GM18508 (cell line): ENCODE measurements around the gene LRRC4C.
"Not testable (repeated sequence)": the region's sequence is repeated elsewhere in the genome, so short reads cannot be mapped to it uniquely, and the experiment has no call there.

Source experiments
- ATAC-seq: cut with Tn5 transposase; IDR thresholded peaks from one replicate; pipeline ENCODE4 v1.9.1; 2021; ENCODE audit warnings: moderate number of reproducible peaks; ENCODE audit not compliant: insufficient read depth, unreplicated experiment

The LRRC4C gene

GRCh38 chr11:40167805-40168204, 1291.6 kb downstream of the LRRC4C start:
- not testable (repeated sequence) for ATAC-seq

GRCh38 chr11:40166892-40167291, 1292.6 kb downstream of the LRRC4C start:
- ATAC-seq, result no peak

GRCh38 chr11:40162901-40163883, 1296.3 kb downstream of the LRRC4C start:
- no peak for ATAC-seq

DNA sequence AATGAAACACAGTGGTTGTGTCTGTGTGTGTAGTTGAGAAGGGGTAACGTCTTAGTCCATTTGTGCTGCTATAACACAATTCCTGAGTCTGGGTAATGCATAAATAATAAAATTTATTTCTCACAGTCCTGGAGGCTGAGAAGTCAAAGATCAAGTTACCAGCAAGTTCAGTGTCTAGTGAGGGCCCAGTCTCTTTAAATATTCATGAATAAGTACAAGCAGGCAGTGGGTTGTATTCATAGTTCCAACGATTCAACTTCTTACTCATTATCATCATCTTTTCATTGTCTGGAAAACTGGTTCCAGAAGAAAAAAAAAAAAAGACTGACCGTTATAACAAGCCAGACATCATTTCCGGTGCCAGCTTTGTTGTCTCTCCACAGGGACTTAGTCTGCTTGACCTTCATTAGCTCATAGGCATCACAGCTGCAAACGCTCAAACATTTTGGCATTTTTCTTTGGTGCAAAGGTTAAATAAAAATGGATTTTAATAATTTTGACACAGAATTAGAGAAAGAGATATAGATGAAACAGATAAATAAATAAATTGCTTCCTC, 1297.5 kb downstream of the LRRC4C start:
- ATAC-seq, result no peak

- no peak for ATAC-seq
Measured at GRCh38 chr11:40160418-40160817, 1299.0 kb downstream of the LRRC4C start.

DNA sequence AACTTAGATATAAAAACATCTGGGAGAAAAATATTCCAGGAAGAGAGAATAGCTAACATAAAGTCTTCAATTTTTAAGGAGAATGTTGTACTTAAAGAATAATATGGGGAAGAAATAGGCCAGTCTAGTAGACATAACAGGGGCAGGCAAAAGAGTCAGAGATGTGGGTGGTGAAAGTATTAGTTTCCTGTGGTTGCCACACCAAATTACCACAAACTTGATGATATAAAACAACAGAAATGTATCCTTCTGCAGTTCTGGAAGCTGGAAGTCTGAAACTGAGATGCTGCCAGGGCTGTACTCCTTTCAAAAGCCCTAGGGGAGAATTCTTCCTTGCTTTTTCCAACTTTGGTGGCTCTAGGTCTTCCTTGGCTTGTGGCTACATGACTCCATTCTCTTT, 1309.7 kb downstream of the LRRC4C start:
- no peak for ATAC-seq

DNA sequence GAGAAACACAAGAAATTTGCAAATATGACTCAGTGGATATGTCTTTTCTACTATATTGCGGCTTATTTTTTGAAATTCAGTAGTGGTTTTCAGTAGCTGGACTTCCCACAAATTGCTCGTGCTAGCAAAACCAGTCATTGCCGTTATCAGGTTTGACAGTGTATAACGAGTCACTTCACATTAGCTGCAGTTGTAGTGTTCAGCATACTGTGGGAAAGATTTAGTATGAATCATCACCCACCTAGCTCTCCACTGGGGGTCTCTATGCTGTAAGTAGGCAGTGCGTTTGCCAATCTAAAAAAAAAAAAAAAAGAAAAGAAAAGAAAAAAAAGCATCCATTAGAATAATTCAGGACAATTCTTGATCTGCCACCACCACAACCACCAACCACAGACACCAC, 1318.9 kb downstream of the LRRC4C start:
- no peak for ATAC-seq

- ATAC-seq, result no peak
Measured at GRCh38 chr11:40139536-40139935, 1319.9 kb downstream of the LRRC4C start.

DNA sequence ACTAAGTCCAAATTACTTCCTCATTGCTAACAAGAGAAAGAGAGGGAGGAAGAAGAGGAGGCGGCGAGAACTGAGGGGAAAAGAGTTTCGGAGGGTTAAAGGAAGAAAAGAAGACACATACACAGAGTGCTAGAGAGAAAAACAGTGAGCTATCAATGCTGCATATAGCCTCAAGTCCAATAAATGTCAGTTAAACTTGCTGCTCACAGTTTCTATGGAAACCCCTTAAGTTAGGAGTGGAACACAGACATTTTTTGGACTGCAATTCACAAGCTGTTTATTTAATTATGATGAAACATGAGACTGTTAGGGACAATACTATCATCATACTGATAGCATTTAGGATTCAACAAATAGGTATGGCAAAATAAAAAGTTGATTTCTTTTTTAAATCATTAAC, 1320.4 kb downstream of the LRRC4C start:
- no peak for ATAC-seq

- no peak for ATAC-seq
Measured at GRCh38 chr11:40134820-40135570, 1324.5 kb downstream of the LRRC4C start.

GRCh38 chr11:40133498-40133897, 1326.0 kb downstream of the LRRC4C start:
- no peak for ATAC-seq

- ATAC-seq, result no peak
Measured at GRCh38 chr11:40132912-40133311, 1326.5 kb downstream of the LRRC4C start.

DNA sequence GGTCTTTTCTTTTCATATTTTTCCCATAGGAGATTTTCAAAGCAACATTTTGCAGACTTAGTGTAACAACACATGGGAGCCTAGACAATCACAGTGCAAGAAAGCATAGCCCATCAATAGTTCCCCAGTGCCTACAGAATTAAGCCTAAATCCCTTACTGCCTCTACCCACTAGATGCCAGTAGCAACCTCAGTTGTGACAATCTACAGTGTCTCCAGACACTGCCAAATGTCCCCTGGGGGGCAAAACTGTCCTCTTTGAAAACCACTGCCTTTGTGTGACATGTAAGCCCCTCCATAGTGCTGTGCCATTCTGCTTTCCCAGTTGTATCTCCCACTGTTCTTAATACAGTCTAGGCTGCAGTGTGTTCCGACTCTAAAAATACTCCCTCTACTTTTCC, 1329.0 kb downstream of the LRRC4C start:
- ATAC-seq, result peak; percentile 64

DNA sequence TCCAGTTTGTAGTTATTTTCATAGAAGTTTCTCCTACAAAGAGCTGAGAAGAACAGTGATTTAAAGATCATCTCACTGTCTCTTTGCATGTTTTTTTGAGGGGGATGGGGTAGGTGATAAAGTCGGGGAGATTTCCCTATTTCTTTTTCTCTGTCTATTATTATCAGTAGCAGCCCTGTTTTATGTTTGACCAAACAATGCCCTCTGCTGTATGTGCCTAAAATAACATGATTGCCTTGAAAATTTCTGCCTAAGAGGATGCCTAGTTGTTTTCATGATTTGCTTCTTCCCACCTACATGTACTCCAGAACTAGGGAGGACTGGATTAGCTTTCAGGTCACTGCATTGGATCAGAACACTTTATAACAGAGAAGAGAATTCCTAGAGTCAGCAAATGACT, 1330.2 kb downstream of the LRRC4C start:
- no peak for ATAC-seq

DNA sequence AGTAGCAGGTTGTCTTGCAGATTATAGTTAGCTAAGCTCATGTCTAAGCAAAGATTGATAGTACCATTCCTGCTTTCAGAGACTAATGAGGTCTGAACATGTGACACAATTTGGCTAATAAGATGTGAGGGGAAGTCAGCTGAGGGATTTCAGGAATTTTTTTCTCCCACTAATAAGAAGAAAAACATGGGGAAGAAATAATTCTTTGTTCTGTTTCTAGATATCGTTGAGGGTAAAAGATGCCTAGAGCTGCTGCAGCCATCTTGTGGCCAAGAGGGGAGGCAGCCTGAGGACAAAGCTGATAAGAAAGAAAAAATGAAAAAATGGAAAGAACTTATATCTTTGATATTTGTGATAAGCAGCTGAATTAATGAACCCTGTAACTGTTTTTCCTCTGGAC, 1334.4 kb downstream of the LRRC4C start:
- ATAC-seq, result no peak

DNA sequence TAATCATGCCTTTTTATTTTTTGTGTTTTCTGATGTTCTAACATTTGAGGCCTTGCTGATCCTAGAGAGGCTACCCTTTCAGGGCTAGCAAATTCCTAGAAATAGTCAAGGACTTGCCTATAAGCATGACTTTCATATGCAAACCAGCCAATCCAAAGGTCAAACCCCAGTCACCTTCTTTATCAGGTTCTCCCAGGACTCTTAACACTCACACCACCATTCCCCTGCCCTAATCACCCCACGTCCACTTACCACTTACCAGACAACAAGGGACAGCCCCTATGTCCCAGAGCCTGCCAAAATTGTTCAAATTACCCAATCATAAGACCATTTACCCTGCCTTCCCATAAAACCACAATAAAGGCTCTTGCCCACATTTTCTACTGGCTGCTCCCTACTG, 1339.8 kb downstream of the LRRC4C start:
- ATAC-seq, result no peak

DNA sequence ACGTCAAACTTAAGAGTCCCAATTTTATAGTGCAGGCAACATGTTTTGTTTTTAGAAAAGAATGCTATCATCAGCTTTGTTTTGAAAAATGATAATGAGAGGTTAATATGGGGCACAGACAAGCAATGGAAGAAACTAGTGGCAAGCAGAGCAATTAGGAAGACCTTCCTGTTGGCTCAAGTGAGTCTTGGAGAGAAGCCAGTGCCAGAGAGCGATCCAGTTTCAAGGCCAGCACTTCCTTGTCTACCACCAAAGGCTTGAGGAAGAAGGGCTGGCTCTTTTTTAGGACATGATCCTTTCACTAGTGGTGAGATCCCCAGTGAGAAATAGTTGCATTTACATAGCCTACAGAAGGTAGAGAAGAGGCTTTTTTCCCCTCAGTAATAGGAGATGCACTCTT, 1340.7 kb downstream of the LRRC4C start:
- ATAC-seq, result no peak

GRCh38 chr11:40118026-40118425, 1341.4 kb downstream of the LRRC4C start:
- no peak for ATAC-seq

DNA sequence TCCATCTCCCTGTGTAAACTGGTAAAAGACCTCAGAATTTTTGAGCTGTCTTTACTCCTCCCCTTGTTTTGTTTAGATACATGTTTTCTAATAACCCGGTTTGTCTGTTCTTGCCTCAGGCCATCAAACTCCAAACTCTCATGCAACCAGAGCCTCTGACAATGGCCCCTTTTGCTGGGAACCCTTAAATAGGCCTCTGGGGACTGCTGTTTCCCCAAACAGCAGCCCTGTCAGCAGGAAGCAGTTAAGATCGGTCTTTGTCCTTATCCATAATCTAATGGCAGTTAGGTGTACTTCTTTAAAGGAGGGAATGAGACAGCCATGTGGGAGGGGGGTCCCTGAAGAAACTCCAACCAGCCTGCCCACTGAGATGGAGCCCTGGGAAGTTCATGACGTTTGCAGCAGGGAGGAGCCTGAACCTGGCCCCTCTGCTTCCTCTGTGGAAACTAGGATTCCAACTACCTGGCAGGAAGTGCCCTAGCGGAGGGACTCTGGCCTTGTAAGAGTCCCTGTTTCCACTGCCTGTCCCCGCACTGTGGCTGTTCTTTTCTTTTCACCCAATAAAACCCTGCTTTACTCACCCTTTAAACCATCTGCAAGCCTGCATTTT, 1354.4 kb downstream of the LRRC4C start:
- ATAC-seq, result no peak

- no peak for ATAC-seq
Measured at GRCh38 chr11:40100781-40101180, 1358.7 kb downstream of the LRRC4C start.

- no peak for ATAC-seq
Measured at GRCh38 chr11:40100162-40100553, 1359.3 kb downstream of the LRRC4C start.
